Psoas muscle (tissue), 8 donors: Measurements from ENCODE around the gene CCDC6. TPM values are rescaled to one million over a fixed set of nuclear protein-coding genes. Genes with fewer than 3 reads are reported as not detected.
"Not testable (repeated sequence)": the region's sequence is repeated elsewhere in the genome, so short reads cannot be mapped to it uniquely, and the experiment has no call there.

Experiments used
- ATAC-seq, 4 donors: fragments of 200-7000 bp; cut with Tn5 transposase; one replicate each; pipeline ENCODE4 v1.9.1; 2020; ENCODE audit warnings: moderate library complexity in 3 of 4, mild to moderate bottlenecking in 2 of 4
- DNase-seq, 2 donors: peaks; one replicate each; pipeline ENCODE4 v3.0.0-alpha.2; 2020
- H3K27ac ChIP-seq: fragments of 200-600 bp; one replicate; pipeline ENCODE4 v1.8.0; 2022
- H3K27me3 ChIP-seq, 3 donors: fragments of 200-600 bp in 1 of 3; one replicate each; pipeline versions ENCODE4 v1.6.1 to v1.8.0; 2013 to 2022; ENCODE audit warnings: low read length in 2 of 3, mild to moderate bottlenecking in 2 of 3, moderate library complexity in 1 of 3; ENCODE audit not compliant: insufficient read depth in 3 of 3
- H3K36me3 ChIP-seq, 2 donors: fragments of 200-600 bp in 1 of 2; one replicate each; pipeline versions ENCODE4 v1.6.1 to v1.8.0; 2013 to 2022; ENCODE audit warnings: low read depth in 1 of 2, mild to moderate bottlenecking in 1 of 2, moderate library complexity in 1 of 2; ENCODE audit not compliant: insufficient read depth in 1 of 2
- H3K4me1 ChIP-seq: fragments of 200-600 bp; one replicate; pipeline ENCODE4 v1.8.0; 2022
- H3K4me3 ChIP-seq: fragments of 200-600 bp; one replicate; pipeline ENCODE4 v1.8.0; 2022; ENCODE audit warnings: mild to moderate bottlenecking
- H3K9me3 ChIP-seq: fragments of 200-600 bp; one replicate; pipeline ENCODE4 v1.8.0; 2022
- CTCF ChIP-seq: fragments of 200-600 bp; IDR thresholded peaks from one replicate; pipeline ENCODE4 v1.8.0; 2022; ENCODE audit warnings: antibody characterized with exemption
- WGBS, 3 donors: extraction: QIAGEN DNeasy Blood & Tissue Kit; methylation state at CpG; one replicate each; pipeline versions ENCODE4 v1.1.6 to v1.1.7; 2013; 5-methylcytosine and 5-hydroxymethylcytosine counted together
- intact Hi-C, 2 donors: fragments of 100-400 bp; cut with DNase I; formaldehyde crosslinking; loops; one replicate each; pipeline versions ENCODE4 v1.11.0 to v1.14.2; 2022
- polyA plus RNA-seq, 3 donors: library from polyadenylated mRNA; stranded (reverse); fragments of 200-250 nt; gene quantifications; one replicate each; pipeline ENCODE4 v1.2.3, GENCODE V29; 2013
- total RNA-seq, 4 donors: library from RNA; stranded (reverse); fragmentation: NEBNext Ultra II Directional in 2 of 4; extraction: Animal tissue kit (Norgen Biotek cat#: 25700) in 2 of 4; gene quantifications; one replicate each; pipeline versions ENCODE4 v1.2.1 to v1.2.4, GENCODE V29; 2021 to 2023
- donor health status: healthy with polysubstance abuse.
- donor health status: DM: no; HTN: no; CAD: no; lungs with moderate emphysema.
- donor health status: Bipolar disorder and iron deficiency.
- donor health status: healthy.
- donor health status: DM: yes; HTN: yes; CAD: no.
- donor health status: DM: no; HTN: no; CAD: no.
- donor health status: DM: no; HTN: no; CAD: no.
- donor health status: DM: yes; HTN: yes; CAD: no.

CCDC6 gene
- total and polyA plus RNA-seq, 7 donors, result 9.2 to 40.1 (median 16.2) TPM

DNA sequence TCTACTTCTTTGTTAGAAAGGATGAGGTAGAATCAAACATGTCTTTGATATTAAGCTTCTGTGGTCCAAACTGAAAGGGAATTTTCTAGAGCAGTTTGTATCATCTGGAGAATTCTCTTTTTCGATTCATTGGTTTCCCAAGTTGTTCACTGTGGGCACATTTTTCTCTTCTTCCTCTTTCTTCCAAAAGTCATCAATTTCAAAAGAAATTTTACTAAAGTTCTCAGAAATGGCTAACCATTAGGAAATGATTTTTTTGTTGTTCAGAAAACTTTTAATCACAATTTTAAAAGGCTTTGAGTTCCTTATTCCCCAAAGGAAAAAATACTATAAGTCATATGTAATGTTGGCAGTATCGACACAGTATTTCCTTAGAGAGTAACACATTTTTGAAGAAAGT is 28.3 kb upstream of the CCDC6 start:
- 72 to 82% (median 77%) methylated on average over 2 of the region's 2 CpGs for WGBS, 3 donors
- H3K4me1 ChIP-seq, result no peaks in the 10 kb centered on the region
- no peaks in the 10 kb centered on the region for H3K27me3 ChIP-seq
- H3K9me3 ChIP-seq, result no peaks in the 10 kb centered on the region
- no peak for TF ChIP-seq CTCF
- no peaks in the 10 kb centered on the region for H3K36me3 ChIP-seq
- no peak overlapping the region for H3K27ac ChIP-seq
- intact Hi-C loops, result no loop called here
- DNase-seq, result no peak
- no peak overlapping the region for H3K4me3 ChIP-seq
- no peak for ATAC-seq

DNA sequence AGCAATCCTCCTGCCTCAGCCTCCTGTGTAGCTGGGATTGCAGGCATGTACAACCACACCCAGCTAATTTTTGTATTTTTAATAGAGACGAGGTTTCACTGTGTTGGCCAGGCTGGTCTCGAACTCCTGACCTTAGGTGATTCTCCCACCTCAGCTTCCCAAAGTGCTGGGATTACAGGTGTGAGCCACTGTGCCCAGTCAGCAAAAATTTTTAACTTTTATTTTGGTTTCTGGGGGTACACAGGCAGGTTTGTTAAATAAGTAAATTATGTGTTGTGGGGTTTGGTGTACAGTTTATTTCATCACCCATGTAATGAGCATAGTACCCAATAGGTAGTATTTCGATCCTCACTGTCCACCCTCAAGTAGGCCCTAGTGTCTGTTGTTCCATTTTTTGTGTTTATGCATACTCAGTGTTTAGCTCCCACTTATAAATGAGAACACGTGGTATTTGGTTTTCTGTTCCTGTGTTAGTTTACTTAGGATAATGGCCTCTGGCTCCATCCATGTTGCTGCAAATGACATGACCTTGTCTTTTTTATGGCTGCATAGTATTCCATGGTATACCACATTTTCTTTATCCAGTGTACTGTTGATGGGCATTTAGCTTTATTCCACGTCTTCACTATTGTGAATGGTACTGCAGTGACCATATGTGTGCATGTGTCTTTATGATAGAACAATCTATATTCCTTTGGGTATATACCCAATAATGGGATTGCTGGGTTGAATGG is 24.6 kb upstream of the CCDC6 start:
- H3K36me3 ChIP-seq, H3K27me3 ChIP-seq, ATAC-seq, H3K27ac ChIP-seq, H3K4me1 ChIP-seq, H3K4me3 ChIP-seq, H3K9me3 ChIP-seq, DNase-seq, intact Hi-C loops: not testable (repeated sequence)
- WGBS, 3 donors, result 90 to 95% (median 90%) methylated on average over 5 of the region's 5 CpGs

DNA sequence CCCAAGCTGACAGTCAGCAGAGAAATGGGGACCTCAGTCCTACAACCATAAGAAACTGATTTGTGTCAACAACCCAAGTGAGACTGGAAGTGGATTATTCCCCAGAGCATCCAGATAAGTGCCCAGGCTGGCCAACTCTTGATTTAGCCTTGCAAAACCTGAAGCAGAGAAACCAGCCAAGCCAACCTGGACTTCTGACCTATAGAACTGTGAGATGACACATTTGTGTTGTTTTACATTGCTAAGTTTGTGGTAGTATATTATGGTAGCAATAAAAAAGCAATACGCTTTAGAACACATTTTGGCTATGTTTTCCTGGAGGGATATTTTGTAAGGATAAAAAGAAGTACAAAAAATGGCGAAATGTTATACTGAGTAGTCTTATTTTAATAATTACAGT is 19.7 kb upstream of the CCDC6 start:
- no peaks in the 10 kb centered on the region for H3K27me3 ChIP-seq
- H3K4me3 ChIP-seq, result no peak overlapping the region
- ATAC-seq (no peak), DNase-seq (no peak)
- WGBS, 3 donors, result 91 to 92% (median 91%) methylated on average over 2 of the region's 2 CpGs
- H3K36me3 ChIP-seq, result no peaks in the 10 kb centered on the region
- peaks cover 23% of the 10 kb centered on the region for H3K9me3 ChIP-seq
- no peaks in the 10 kb centered on the region for H3K4me1 ChIP-seq
- H3K27ac ChIP-seq, result no peak overlapping the region
- intact Hi-C loops, result no loop called here
- no peak for TF ChIP-seq CTCF

DNA sequence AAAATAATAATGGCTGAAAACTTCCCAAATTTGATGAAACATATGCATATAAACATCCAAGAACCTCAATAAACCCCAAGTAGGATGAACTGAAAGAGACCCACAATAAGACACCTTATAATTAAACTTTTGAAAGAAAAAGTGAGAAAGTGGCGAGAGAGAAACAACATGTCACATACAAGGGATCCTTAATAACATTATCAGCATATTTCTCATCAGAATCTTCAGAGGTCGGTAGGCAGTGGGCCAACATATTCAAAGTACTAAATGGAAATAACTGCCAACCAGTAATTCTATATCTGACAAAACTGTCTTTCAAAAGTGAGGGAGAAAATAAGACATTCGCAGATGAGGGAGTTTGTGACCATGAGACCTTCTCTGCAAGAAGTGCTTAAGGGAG is 16.6 kb upstream of the CCDC6 start:
- TF ChIP-seq CTCF, result no peak
- no peak overlapping the region for H3K27ac ChIP-seq
- H3K36me3 ChIP-seq, result no peaks in the 10 kb centered on the region
- H3K27me3 ChIP-seq, result no peaks in the 10 kb centered on the region
- H3K4me1 ChIP-seq, result no peaks in the 10 kb centered on the region
- H3K9me3 ChIP-seq, result peaks cover 23% of the 10 kb centered on the region
- intact Hi-C loops, result no loop called here
- no peak for DNase-seq
- H3K4me3 ChIP-seq, result no peak overlapping the region
- WGBS, 3 donors, result 61 to 62% (median 61%) methylated on average over 3 of the region's 3 CpGs
- ATAC-seq, result no peak

DNA sequence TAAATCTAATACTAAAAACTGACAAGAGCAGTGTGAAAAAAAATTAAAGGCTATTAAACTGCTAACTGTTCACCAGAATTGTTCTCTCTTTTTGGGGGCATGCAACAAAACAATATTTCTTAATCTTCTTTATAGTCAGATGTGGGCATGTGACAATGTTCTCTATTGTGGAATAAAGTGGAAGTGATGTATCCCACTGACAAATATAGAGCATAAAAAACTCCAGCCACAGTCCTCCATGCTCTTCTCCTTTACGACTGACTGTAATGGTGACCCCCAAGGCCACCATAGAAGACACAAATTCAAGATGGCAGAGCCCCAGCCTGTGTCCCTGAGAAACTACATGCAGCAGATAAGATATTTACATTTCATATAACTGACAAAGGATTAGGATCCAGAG is 11.6 kb upstream of the CCDC6 start:
- no peak for ATAC-seq

More for the DNA sequence above, 11.6 kb upstream of the CCDC6 start:
- intact Hi-C loops, result no loop called here
- Histone ChIP-seq H3K4me3 (no peak overlapping the region), H3K27me3 (no peaks in the 10 kb centered on the region), H3K36me3 (no peaks in the 10 kb centered on the region), H3K4me1 (no peaks in the 10 kb centered on the region), H3K9me3 (peaks cover 20% of the 10 kb centered on the region), H3K27ac (no peak overlapping the region)
- no peak for DNase-seq
- TF ChIP-seq CTCF, result no peak
- 78 to 81% (median 80%) methylated on average over 1 of the region's 1 CpG for WGBS, 3 donors
